ENCODE data around the gene HIVEP1. TPM values are rescaled to one million over a fixed set of nuclear protein-coding genes. Genes with fewer than 3 reads are reported as not detected.

HIVEP1 gene
- total RNA-seq, 1 donor from 2014 or later, result 15.2 TPM

DNA sequence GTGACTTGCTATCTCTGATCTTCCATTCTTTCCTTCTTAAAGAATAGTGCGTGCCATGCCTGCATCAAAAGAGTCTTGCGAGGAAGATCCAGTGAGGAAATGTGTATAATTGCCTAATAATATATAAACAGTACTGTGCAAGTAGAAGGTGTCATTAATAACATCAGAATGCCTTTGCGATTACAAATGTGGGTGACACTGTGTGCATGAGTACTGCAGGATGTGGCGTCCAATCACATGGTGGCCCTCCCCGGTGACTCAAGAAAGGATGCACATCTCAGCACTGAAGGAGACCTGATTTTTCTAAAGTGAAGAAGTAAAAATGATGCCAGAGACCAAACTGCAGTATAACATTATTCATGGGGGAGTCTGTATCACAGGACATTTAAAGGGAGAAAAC, 170.6 kb downstream of the HIVEP1 start:
- no peak for DNase-seq (ENCODE audit: low spot score)

DNA sequence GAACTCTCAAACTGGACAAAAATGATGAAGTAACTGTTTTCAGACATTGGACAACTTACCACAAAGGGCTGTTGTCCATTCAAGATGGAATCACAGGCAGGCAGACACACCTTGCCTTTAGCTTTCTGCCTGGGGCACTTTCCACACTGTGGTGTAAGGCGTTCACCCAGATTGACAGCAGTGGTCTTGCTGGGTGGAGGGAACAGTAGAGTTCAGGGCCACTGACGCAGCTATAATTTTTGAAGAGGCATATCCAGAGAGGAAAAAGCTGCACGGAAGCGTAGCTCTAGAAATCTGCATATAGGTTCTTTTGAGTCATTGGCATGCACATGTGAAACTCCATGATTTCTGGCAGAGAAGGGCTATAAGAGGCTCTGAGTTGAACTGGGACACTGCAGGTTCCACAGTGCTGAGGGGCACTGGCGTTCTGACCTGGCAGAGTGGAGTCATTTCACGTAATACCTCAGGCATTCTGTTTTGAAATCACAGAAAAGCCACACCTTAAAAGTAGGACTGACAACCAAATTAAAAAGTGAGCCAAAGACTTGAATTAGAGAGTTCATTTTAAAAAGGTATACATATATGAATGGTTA, 173.1 kb downstream of the HIVEP1 start:
- no peak for DNase-seq (ENCODE audit: low spot score)

DNA sequence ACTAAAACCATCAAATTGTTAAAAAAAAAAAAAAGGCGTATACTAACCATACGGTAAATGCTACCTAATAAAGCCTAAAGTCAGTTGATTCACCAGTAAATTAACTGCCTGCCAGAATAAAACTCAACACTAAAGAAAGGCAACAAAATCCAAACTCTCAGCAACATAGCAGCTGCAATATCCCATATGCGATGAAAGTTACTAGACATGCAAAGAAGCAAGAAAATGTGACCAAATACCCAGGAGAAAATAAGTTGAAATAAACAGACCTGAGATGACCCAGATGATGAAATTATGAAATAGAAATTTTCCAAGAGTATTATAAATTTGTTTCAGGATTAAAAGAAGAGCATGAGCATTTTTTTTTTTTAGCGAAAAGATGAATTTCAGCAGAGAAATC, 174.4 kb downstream of the HIVEP1 start:
- DNase-seq (ENCODE audit: low spot score), result no peak

DNA sequence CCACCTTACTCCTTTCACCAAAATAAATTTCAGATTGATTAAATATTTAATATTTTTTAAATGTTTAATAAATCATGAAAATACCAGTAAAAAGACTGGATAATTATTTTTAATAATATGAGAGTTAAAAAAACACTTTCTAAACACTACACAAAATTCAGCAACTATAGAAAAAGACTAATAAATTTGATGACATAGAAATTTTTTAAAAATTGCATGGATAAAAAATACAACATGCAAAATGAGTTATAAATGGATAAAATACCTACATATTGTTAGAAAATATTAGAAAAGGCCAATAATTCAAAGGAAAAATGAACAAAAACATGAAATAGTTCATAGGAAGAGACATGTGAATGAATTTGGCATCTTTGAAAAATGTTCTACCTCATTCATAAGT, 177.0 kb downstream of the HIVEP1 start:
- no peak for DNase-seq (ENCODE audit: low spot score)

DNA sequence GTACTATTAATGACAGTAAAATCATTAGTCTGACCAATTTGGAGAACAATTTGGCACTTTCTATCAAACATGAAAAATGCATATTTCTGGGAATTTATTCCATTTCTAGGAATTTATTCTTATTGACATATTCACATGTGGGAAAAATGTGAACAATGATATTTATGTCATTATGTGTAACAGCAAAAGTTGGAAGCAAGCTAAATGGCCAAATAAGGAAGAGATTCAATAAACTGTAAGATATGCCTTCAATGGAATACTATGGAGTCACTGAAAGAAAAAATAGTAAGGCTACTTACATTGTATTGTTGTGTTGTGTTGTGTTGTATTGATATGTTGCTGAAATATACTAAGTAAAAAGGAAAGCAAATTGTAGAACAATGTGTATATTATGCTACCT, 177.5 kb downstream of the HIVEP1 start:
- DNase-seq (ENCODE audit: low spot score), result no peak

DNA sequence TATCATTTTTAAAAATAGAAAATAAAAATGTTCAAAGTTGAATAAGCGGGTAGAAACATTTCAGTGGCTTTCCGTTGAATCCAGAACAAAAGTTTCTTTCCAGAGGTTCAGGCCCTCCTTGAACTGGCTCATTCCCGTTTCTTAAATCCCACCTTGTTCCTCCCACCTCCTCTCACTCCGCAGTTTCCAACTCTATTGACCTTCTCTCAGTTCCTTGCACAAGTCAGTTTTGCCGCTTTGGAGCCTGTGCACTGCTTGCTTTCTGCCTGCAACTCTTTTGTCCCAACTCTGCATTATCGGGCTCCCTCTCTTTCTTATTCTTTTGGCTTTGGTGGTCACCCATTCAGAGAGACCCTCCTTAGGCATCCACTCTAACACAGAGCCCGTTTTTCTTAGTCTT, 178.1 kb downstream of the HIVEP1 start:
- DNase-seq (ENCODE audit: low spot score), result no peak

DNA sequence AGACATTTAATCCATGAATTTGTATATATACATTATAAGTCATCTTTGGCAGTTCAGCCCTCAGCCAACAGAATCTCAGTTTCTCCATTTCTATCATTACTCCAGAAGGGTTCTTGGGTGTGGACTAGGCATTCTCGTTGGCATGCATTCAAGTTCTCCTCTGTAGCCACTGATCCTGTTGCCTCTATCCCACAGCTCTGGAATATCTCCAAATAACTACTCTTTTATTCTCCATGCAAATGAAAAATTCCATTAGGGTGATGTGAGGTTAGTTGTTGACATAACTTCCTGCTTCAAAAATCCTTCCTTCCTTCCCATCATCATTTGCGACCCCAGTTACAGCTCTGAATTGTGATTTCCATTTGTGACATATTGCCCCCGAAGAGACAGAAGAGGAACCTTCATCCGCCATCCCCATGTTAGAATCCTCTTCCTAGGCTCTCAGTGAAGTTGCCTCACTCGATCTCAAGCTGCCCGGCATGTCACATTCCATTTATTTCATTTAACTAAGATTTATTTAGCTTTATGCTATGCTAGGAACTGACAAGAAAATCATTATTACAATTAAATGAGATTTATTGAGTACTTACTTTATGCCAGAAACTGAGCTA, 184.3 kb downstream of the HIVEP1 start:
- no peak for DNase-seq (ENCODE audit: low spot score)

DNA sequence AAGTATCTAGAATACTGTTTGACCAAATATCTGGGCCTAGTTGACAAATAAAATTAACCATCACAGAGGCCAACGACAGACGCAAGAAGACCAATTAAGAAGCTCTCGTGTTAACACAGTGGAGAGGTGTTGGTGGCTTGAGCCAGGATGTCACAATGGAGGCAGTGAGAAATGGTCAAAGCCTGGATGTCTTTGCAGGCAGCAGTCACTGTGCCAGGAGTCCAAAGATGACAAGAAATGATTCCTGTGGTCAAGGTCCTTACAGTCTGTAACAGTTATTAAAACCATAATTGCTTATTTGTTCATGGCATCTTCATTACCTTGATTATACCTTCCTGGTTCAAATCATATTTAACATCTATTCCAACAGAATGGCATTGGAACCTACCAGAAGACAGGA, 186.7 kb downstream of the HIVEP1 start:
- DNase-seq (ENCODE audit: low spot score), result no peak

DNA sequence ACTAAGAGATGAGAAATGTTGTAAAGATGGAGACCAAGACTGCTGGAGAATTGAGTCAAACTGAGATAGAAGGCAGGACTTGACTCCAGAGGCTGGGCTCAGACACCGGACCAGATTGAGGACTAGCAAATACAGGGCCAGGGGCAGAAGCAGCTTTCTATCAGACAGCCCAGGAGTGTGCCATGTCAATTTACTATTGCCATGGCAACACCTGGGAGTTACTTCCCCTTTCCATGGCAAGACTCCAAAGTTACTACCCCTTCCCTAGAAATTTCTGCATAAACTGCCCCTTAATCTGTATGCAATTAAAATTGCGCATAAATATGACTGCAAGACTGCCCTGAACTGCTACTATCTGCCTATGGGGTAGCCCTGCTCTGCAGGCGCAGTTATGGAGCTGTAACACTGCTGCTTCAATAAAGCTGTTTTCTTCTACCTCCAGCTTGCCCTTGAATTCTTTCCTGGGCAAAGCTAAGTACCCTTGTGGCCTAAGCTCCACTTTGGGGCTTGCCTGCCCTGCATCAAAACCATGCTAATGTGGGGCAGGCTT, 188.0 kb downstream of the HIVEP1 start:
- DNase-seq (ENCODE audit: low spot score), result no peak

DNA sequence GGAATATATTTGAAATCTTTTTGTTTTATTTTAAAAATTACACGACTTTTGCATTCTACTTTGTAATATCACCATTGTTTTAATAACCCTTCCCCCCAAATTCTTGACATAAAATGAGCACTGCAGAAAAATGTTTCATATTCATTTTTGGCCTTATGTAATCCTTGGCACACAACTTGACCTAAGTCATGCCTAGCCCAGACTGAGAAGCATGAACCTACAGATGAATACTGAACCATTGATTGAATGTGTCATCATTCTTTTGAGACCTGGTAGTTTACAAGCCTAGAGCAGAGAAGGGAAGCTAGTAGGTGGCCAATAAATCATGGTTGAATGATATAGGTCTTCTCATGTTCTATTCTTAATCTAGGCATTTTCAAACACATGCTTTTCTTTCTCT, 188.6 kb downstream of the HIVEP1 start:
- DNase-seq (ENCODE audit: low spot score), result no peak

DNA sequence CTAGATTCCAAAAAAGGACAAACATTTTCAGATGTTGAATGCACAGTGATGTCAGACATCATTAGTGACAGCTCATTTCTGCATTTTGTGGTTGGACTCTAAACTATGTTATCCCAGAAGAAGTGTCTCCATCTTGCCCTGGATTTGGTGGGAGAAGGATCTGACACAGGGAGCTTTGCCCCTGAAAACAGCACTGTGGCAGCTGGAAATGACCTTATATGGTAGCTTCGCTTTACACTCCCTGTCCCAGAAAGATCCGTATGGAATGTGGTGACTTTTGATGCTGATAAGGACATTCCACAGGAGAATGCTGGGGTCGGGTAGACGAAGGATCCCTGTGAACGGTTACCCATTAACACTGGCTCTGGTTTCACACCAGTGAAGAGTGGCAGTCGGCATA, 190.9 kb downstream of the HIVEP1 start:
- no peak for DNase-seq (ENCODE audit: low spot score)

DNA sequence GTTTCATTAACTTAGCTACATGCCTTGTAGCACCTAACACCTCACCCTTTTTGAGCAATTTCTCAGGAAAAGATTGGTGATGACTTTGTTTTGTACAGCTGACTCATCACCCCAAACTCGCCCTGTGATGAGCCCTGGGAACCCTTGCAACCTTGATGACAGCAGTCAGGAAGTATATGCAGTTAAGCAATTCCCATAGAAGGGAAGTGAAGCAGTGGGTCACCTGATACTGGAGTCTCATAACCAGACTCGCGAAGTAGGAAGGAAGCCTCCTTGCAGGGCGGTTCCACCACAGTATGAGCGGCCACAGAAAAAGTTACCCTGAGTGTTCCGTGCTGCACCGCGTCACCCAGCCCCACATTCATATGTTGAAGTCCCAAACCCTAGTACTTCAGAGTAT, 196.1 kb downstream of the HIVEP1 start:
- DNase-seq (ENCODE audit: low spot score), result no peak

DNA sequence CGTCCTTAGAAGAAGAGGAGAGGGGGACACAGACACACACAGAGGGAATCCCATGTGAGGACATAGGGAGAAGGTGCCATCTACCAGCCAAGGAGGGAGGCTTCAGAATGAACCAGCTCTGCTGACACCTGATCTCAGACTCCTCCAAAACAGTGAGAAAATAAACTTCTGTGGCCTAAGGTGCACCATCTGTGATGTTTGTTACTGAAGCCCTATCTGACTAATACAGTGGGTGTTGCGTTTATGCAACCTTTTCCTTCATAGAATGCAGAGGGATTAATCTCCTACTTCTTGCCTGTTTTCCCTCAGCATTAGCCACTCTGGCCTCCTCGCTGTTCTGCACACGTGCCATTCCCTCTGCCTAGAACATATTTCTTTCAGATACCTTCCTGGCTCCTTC, 196.6 kb downstream of the HIVEP1 start:
- DNase-seq (ENCODE audit: low spot score), result no peak

Other genes with a start within 250 kb of the HIVEP1 start
- 0.69 TPM for gene ADTRP, start 233.5 kb upstream of the HIVEP1 start, total RNA-seq